ENCODE data around the gene MBTD1. TPM values are rescaled to one million over a fixed set of nuclear protein-coding genes. Genes with fewer than 3 reads are reported as not detected.

The MBTD1 gene
- polyA plus RNA-seq, 1 of the 3 experiments (the other 2 are of a cell fraction) = 4.6 TPM

GRCh38 chr17:51224402-51225262, 35.2 kb downstream of the MBTD1 start:
- Histone ChIP-seq H3K9me3 (no peaks in the 10 kb centered on the region), H4K20me1 (ENCODE audit: insufficient read depth) (no peaks in the 10 kb centered on the region), H2AFZ (ENCODE audit: low read depth) (no peak overlapping the region; the same call in 1 of the 2 replicates), H3K4me3 (ENCODE audit: low read depth in 2 of 2, low read length in 1 of 2) (0 out of 4 replicates have a peak overlapping the region, but pooled peaks of 1 of the 2 experiments have one; percentile 4), H3K4me1 (ENCODE audit: control insufficient read depth in 1 of 2, insufficient read depth in 2 of 2, low read depth in 1 of 2, low read length in 1 of 2) (peaks cover 0 to 10% of the 10 kb centered on the region in 2 experiments; a peak in 2 of 4 replicates), H3K27me3 (ENCODE audit: insufficient read depth) (no peaks in the 10 kb centered on the region), H3F3A (replicated peaks; ENCODE audit: insufficient read depth) (peaks cover 22% of the 10 kb centered on the region), H3K79me2 (ENCODE audit: insufficient read depth) (peaks cover 63% of the 10 kb centered on the region), H3K36me3 (replicated peaks in 1 of 2; ENCODE audit: control insufficient read depth in 1 of 2, insufficient read depth in 2 of 2, low read length in 1 of 2) (peaks cover 23 to 28% of the 10 kb centered on the region in 2 experiments), H3K27ac (ENCODE audit: low read depth in 2 of 2, low read length in 1 of 2) (peak overlapping the region in 1 of 2 experiments; percentile 49; a peak in 3 of 4 replicates), H3K4me2 (peak overlapping the region; percentile 38), H3K9me2 (no peaks in the 10 kb centered on the region), H3K9ac (peak overlapping the region; percentile 3; the same call in 1 of the 2 replicates)
- POLR2A ChIA-PET = no interaction called here
- CTCF ChIA-PET = interaction anchor here (0.6 to 1.2 kb wide), 2 partner anchors 9 to 20 kb away, joined by 3 to 5 read pairs; no protein-coding TSS in a partner anchor
- DNase-seq = no peak
- TF ChIP-seq CTCF (IDR thresholded peaks at IDR 0.05) (peak; percentile 19; the same call in 1 of the 2 replicates), ELF1 (IDR thresholded peaks at IDR 0.05) (no peak), TAF1 (IDR thresholded peaks at IDR 0.05; ENCODE audit: borderline replicate concordance, low read depth, low read length) (no peak), FOSL2 (IDR thresholded peaks at IDR 0.05; ENCODE audit: borderline replicate concordance, low read depth) (peak; percentile 5; the same call in 1 of the 2 replicates)
- WGBS (ENCODE audit: low lambda C conversion rate) = 69% methylated on average over 10 of the region's 10 CpGs

DNA sequence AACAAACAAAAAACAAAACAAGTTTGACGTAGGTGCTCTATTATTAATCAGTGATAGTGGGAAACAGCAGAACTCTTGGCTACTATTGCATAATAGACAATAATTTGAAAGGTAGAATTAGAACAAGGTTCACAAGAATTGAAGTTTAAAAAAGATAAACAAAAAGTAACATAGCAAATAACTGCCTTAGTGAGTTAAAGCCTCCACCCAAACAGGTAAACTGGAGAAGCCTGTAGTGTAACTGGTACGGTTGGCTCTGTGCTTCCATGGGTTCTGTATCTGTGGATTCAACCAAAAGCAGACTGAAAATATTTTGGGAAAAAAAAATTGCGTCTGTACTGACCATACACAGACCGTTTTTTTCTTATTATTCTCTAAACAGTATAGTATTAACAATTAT, 38.5 kb downstream of the MBTD1 start:
- H2AFZ ChIP-seq (ENCODE audit: low read depth) = no peak overlapping the region
- H3K9ac ChIP-seq = no peak overlapping the region
- peaks cover 32% of the 10 kb centered on the region; the same call in 1 of the 2 replicates for H3K79me2 ChIP-seq (ENCODE audit: insufficient read depth)
- no peak overlapping the region for H3K27ac ChIP-seq (ENCODE audit: low read depth in 2 of 2, low read length in 1 of 2)
- no peak for DNase-seq
- TF ChIP-seq GATA2 (CRISPR knock-in tag; IDR thresholded peaks at IDR 0.05) (no peak), TAF1 (IDR thresholded peaks at IDR 0.05; ENCODE audit: borderline replicate concordance, low read depth, low read length) (no peak), EZH2phosphoT487 (IDR thresholded peaks at IDR 0.05; ENCODE audit: borderline replicate concordance, low read depth) (no peak), EP300 (IDR thresholded peaks at IDR 0.05; ENCODE audit: borderline replicate concordance in 1 of 2, low read depth in 1 of 2, low read length in 1 of 2) (no peak), CTCF (IDR thresholded peaks at IDR 0.05) (no peak), JUND (IDR thresholded peaks at IDR 0.05) (no peak), RFX5 (IDR thresholded peaks at IDR 0.05; ENCODE audit: low read length) (no peak), RCOR1 (IDR thresholded peaks at IDR 0.05; ENCODE audit: low read length) (no peak), GABPA (IDR thresholded peaks at IDR 0.05; ENCODE audit: low read depth) (no peak), MEF2A (IDR thresholded peaks at IDR 0.05; ENCODE audit: borderline replicate concordance, low read depth) (no peak), NFIC (IDR thresholded peaks at IDR 0.05; ENCODE audit: borderline replicate concordance) (no peak), SMC3 (IDR thresholded peaks at IDR 0.05; ENCODE audit: low read depth, low read length) (no peak), MAX (IDR thresholded peaks at IDR 0.05; ENCODE audit: low read depth) (no peak), MXI1 (IDR thresholded peaks at IDR 0.05; ENCODE audit: low read depth, low read length) (no peak), NRF1 (IDR thresholded peaks at IDR 0.05; ENCODE audit: low read depth, low read length) (no peak)
- TF ChIP-seq, protein P1, sequence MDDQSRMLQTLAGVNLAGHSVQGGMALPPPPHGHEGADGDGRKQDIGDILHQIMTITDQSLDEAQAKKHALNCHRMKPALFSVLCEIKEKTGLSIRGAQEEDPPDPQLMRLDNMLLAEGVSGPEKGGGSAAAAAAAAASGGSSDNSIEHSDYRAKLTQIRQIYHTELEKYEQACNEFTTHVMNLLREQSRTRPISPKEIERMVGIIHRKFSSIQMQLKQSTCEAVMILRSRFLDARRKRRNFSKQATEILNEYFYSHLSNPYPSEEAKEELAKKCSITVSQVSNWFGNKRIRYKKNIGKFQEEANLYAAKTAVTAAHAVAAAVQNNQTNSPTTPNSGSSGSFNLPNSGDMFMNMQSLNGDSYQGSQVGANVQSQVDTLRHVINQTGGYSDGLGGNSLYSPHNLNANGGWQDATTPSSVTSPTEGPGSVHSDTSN (IDR thresholded peaks at IDR 0.05) = no peak
- 93% methylated on average over 4 of the region's 4 CpGs for WGBS (ENCODE audit: low lambda C conversion rate)
- H3K9me3 ChIP-seq = no peaks in the 10 kb centered on the region
- H3K4me2 ChIP-seq = no peak overlapping the region
- POLR2A ChIA-PET = interaction anchor here (0.8 kb wide), 1 partner anchor 13 kb away, joined by 3 read pairs; no protein-coding TSS in a partner anchor
- H3K27me3 ChIP-seq (ENCODE audit: insufficient read depth) = no peaks in the 10 kb centered on the region
- H4K20me1 ChIP-seq (ENCODE audit: insufficient read depth) = no peaks in the 10 kb centered on the region
- peaks cover 22% of the 10 kb centered on the region for H3F3A ChIP-seq (replicated peaks; ENCODE audit: insufficient read depth)
- no peaks in the 10 kb centered on the region for H3K9me2 ChIP-seq
- peaks cover 0 to 10% of the 10 kb centered on the region in 2 experiments; a peak in 2 of 4 replicates for H3K4me1 ChIP-seq (ENCODE audit: control insufficient read depth in 1 of 2, insufficient read depth in 2 of 2, low read depth in 1 of 2, low read length in 1 of 2)
- no peak overlapping the region for H3K4me3 ChIP-seq (ENCODE audit: low read depth in 2 of 2, low read length in 1 of 2)
- peaks cover 53 to 61% of the 10 kb centered on the region in 2 experiments for H3K36me3 ChIP-seq (replicated peaks in 1 of 2; ENCODE audit: control insufficient read depth in 1 of 2, insufficient read depth in 2 of 2, low read length in 1 of 2)
- CTCF ChIA-PET = no interaction called here

All from SK-N-SH (cell line).